H9 (cell line): ENCODE measurements around the gene SLC9A9. TPM values are rescaled to one million over a fixed set of nuclear protein-coding genes. Genes with fewer than 3 reads are reported as not detected.

ENCODE experiments used
- DNase-seq: peaks from one replicate; pipeline ENCODE4 v3.0.0-alpha.2; 2017
- H2AFZ ChIP-seq: one replicate; pipeline ENCODE4 v1.6.1; 2013; ENCODE audit warnings: mild to moderate bottlenecking, low read length, control low read depth, moderate library complexity
- H2AK5ac ChIP-seq: 2 replicates; pipeline ENCODE4 v1.6.1; 2013; ENCODE audit warnings: low read length, control low read depth, mixed read lengths; ENCODE audit not compliant: insufficient read length
- H2BK120ac ChIP-seq: one replicate; pipeline ENCODE4 v1.6.1; 2013; ENCODE audit warnings: low read depth, mild to moderate bottlenecking, low read length, control low read depth, inconsistent platforms; ENCODE audit not compliant: poor library complexity, severe bottlenecking
- H2BK12ac ChIP-seq: 2 replicates; pipeline ENCODE4 v1.6.1; 2013; ENCODE audit warnings: low read length, control low read depth, mixed read lengths, low read depth; ENCODE audit not compliant: insufficient read length
- H2BK15ac ChIP-seq: 2 replicates; pipeline ENCODE4 v1.6.1; 2013; ENCODE audit warnings: low read depth, low read length, control low read depth
- H2BK20ac ChIP-seq: one replicate; pipeline ENCODE4 v1.6.1; 2013; ENCODE audit warnings: low read depth, mild to moderate bottlenecking, low read length, control low read depth, inconsistent platforms; ENCODE audit not compliant: poor library complexity, severe bottlenecking
- H2BK5ac ChIP-seq: 2 replicates; pipeline ENCODE4 v1.6.1; 2013; ENCODE audit warnings: low read length, control low read depth, mixed read lengths; ENCODE audit not compliant: insufficient read length
- H3K14ac ChIP-seq: 2 replicates; pipeline ENCODE4 v1.6.1; 2013; ENCODE audit warnings: low read length, control low read depth; ENCODE audit not compliant: insufficient read depth
- H3K18ac ChIP-seq: 2 replicates; pipeline ENCODE4 v1.6.1; 2013; ENCODE audit warnings: low read depth, mild to moderate bottlenecking, mixed read lengths, low read length, control low read depth; ENCODE audit not compliant: insufficient read length
- H3K23ac ChIP-seq: 2 replicates; pipeline ENCODE4 v1.6.1; 2013; ENCODE audit warnings: low read length, control low read depth, mixed read lengths, low read depth; ENCODE audit not compliant: insufficient read length
- H3K23me2 ChIP-seq: 2 replicates; pipeline ENCODE4 v1.6.1; 2013; ENCODE audit warnings: low read depth, mild to moderate bottlenecking, mixed read lengths, low read length, control low read depth; ENCODE audit not compliant: insufficient read length, poor library complexity, severe bottlenecking
- H3K27ac ChIP-seq: 2 replicates; pipeline ENCODE4 v1.5.1; 2013; ENCODE audit warnings: low read length, control low read depth, mixed read lengths, low read depth; ENCODE audit not compliant: insufficient read length
- H3K27me3 ChIP-seq: 2 replicates; pipeline ENCODE4 v1.6.1; 2013; ENCODE audit warnings: low read length, control low read depth, inconsistent platforms; ENCODE audit not compliant: insufficient read depth
- H3K4ac ChIP-seq: 2 replicates; pipeline ENCODE4 v1.6.1; 2013; ENCODE audit warnings: low read depth, mild to moderate bottlenecking, control low read depth, inconsistent platforms, low read length, moderate library complexity
- H3K4me1 ChIP-seq: 2 replicates; pipeline ENCODE4 v1.6.1; 2013; ENCODE audit warnings: low read length, control low read depth, inconsistent platforms; ENCODE audit not compliant: insufficient read depth
- H3K4me2 ChIP-seq: 2 replicates; pipeline ENCODE4 v1.6.1; 2013; ENCODE audit warnings: low read length, control low read depth, mixed read lengths; ENCODE audit not compliant: insufficient read length, insufficient read depth
- H3K56ac ChIP-seq: 2 replicates; pipeline ENCODE4 v1.6.1; 2013; ENCODE audit warnings: low read depth, mild to moderate bottlenecking, mixed read lengths, low read length, control low read depth; ENCODE audit not compliant: insufficient read length
- H3K79me1 ChIP-seq: 2 replicates; pipeline ENCODE4 v1.6.1; 2013; ENCODE audit warnings: low read depth, mild to moderate bottlenecking, moderate library complexity, low read length, control low read depth, inconsistent platforms; ENCODE audit not compliant: insufficient read depth, poor library complexity, severe bottlenecking
- H3K79me2 ChIP-seq: 2 replicates; pipeline ENCODE4 v1.6.1; 2013; ENCODE audit warnings: low read length, control low read depth, inconsistent platforms; ENCODE audit not compliant: insufficient read depth
- H3K9ac ChIP-seq: 2 replicates; pipeline ENCODE4 v1.6.1; 2013; ENCODE audit warnings: low read length, control low read depth, mixed read lengths; ENCODE audit not compliant: insufficient read length; ENCODE audit errors: extremely low read depth
- H3K9me3 ChIP-seq: one replicate; pipeline ENCODE4 v1.6.1; 2013; ENCODE audit warnings: low read depth, low read length, inconsistent platforms; ENCODE audit not compliant: control insufficient read depth
- H3T11ph ChIP-seq: one replicate; pipeline ENCODE4 v1.6.1; 2013; ENCODE audit warnings: mild to moderate bottlenecking, low read length, control low read depth, inconsistent platforms
- H4K20me1 ChIP-seq: one replicate; pipeline ENCODE4 v1.6.1; 2013; ENCODE audit not compliant: control insufficient read depth, insufficient read length, insufficient read depth
- H4K5ac ChIP-seq: 2 replicates; pipeline ENCODE4 v1.6.1; 2013; ENCODE audit warnings: low read depth, mild to moderate bottlenecking, mixed read lengths, low read length, control low read depth; ENCODE audit not compliant: insufficient read length
- H4K8ac ChIP-seq: replicated peaks from 2 replicates; pipeline ENCODE4 v1.6.1; 2013; ENCODE audit warnings: low read length, control low read depth, mixed read lengths, low read depth; ENCODE audit not compliant: insufficient read length
- H4K91ac ChIP-seq: 2 replicates; pipeline ENCODE4 v1.6.1; 2013; ENCODE audit warnings: low read depth, mild to moderate bottlenecking, moderate library complexity, mixed read lengths, low read length, control low read depth; ENCODE audit not compliant: insufficient read length
- H3K27ac Mint-ChIP-seq, 3 experiments: 2 replicates in 2 of 3; 3 replicates in 1 of 3; pipeline ENCODE4 v1.8.0; 2020 to 2021; ENCODE audit warnings: mixed read lengths in 3 of 3, mild to moderate bottlenecking in 1 of 3, moderate library complexity in 1 of 3
- H3K27me3 Mint-ChIP-seq: 2 replicates; pipeline ENCODE4 v1.8.0; 2021; ENCODE audit warnings: low read depth, mild to moderate bottlenecking, moderate library complexity, mixed read lengths
- H3K36me3 Mint-ChIP-seq, 3 experiments: 2 replicates in 2 of 3; 3 replicates in 1 of 3; pipeline ENCODE4 v1.8.0; 2020 to 2021; ENCODE audit warnings: low read depth in 3 of 3, mixed read lengths in 3 of 3; ENCODE audit not compliant: insufficient read depth in 1 of 3
- H3K4me1 Mint-ChIP-seq, 2 experiments: 2 replicates each; pipeline ENCODE4 v1.8.0; 2020; ENCODE audit warnings: mixed read lengths in 2 of 2
- H3K4me3 Mint-ChIP-seq, 2 experiments: 2 replicates in 1 of 2; 3 replicates in 1 of 2; pipeline ENCODE4 v1.8.0; 2020 to 2021; ENCODE audit warnings: mild to moderate bottlenecking in 2 of 2, mixed read lengths in 2 of 2, moderate library complexity in 1 of 2
- H3K9me3 Mint-ChIP-seq, 2 experiments: 2 replicates in 1 of 2; 3 replicates in 1 of 2; pipeline ENCODE4 v1.8.0; 2020; ENCODE audit warnings: mild to moderate bottlenecking in 2 of 2, mixed read lengths in 2 of 2, moderate library complexity in 1 of 2
- WGBS: extraction: QIAGEN DNeasy Blood & Tissue Kit; methylation state at CpG from one replicate; pipeline ENCODE4 v1.1.7; 2013; ENCODE audit warnings: missing lambda C conversion rate, low lambda C conversion rate, mixed read lengths; ENCODE audit not compliant: insufficient read length; ENCODE audit errors: extremely low coverage; 5-methylcytosine and 5-hydroxymethylcytosine counted together
- total RNA-seq: library from RNA; stranded (reverse); gene quantifications from 2 replicates; pipeline ENCODE4 v1.2.1, GENCODE V29; 2021
- TF ChIP-seq, protein P1 (sequence below): fragments of 200-600 bp; sonication (generic); conservative IDR thresholded peaks from 3 replicates; pipeline ENCODE4 v1.8.0; 2021; ENCODE audit warnings: antibody characterized with exemption, mild to moderate bottlenecking

SLC9A9 gene
- total RNA-seq, 1 experiment from 2014 or later: 0.35 TPM

DNA sequence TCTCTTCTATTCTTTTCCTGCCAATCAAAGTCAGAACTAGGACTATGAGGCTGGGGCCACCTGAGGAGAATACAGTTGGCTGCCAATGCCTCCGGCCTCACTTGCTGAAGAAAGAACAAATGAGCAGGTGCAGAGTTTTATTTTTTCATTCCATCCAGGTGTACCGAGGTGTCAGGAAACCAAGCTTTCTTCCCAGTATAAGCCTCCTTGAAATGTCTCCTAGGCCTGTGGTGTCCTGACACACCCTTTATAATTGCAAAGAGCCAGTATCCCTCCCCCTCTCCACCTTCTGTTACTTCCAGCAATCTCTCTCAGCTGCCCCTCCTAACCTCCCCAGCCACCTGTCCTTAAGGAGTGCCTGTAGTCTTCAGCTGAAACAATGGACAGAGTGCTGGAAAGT lies 127.9 kb downstream of the SLC9A9 start:
- Histone ChIP-seq H3K27ac (no peak overlapping the region), H3K9me3 (no peaks in the 10 kb centered on the region), H4K5ac (no peak overlapping the region), H4K8ac (no peak overlapping the region), H3K4me1 (no peaks in the 10 kb centered on the region), H4K91ac (no peak overlapping the region), H2AK5ac (no peak overlapping the region), H3K9ac (no peak overlapping the region), H3K23ac (no peak overlapping the region), H2AFZ (no peak overlapping the region), H2BK120ac (no peak overlapping the region), H4K20me1 (no peaks in the 10 kb centered on the region), H3T11ph (no peak overlapping the region), H3K14ac (no peak overlapping the region), H3K23me2 (no peaks in the 10 kb centered on the region), H3K27me3 (no peaks in the 10 kb centered on the region), H3K79me1 (no peaks in the 10 kb centered on the region), H2BK15ac (no peak overlapping the region), H2BK5ac (no peak overlapping the region), H3K79me2 (no peaks in the 10 kb centered on the region), H2BK12ac (no peak overlapping the region), H2BK20ac (no peak overlapping the region), H3K4me2 (no peak overlapping the region), H3K4ac (no peak overlapping the region), H3K18ac (no peak overlapping the region), H3K56ac (no peak overlapping the region)
- no peak for DNase-seq
- no peak overlapping the region for H3K4me3 Mint-ChIP-seq
- no CpG with 5 or more reads among the region's 2 CpGs for WGBS
- TF ChIP-seq, protein P1, sequence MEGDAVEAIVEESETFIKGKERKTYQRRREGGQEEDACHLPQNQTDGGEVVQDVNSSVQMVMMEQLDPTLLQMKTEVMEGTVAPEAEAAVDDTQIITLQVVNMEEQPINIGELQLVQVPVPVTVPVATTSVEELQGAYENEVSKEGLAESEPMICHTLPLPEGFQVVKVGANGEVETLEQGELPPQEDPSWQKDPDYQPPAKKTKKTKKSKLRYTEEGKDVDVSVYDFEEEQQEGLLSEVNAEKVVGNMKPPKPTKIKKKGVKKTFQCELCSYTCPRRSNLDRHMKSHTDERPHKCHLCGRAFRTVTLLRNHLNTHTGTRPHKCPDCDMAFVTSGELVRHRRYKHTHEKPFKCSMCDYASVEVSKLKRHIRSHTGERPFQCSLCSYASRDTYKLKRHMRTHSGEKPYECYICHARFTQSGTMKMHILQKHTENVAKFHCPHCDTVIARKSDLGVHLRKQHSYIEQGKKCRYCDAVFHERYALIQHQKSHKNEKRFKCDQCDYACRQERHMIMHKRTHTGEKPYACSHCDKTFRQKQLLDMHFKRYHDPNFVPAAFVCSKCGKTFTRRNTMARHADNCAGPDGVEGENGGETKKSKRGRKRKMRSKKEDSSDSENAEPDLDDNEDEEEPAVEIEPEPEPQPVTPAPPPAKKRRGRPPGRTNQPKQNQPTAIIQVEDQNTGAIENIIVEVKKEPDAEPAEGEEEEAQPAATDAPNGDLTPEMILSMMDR: no peak
- no peak overlapping the region; a peak in 1 of 7 replicates for H3K27ac Mint-ChIP-seq
- no peaks in the 10 kb centered on the region for H3K27me3 Mint-ChIP-seq
- peaks cover 0 to 4% (median 0%) of the 10 kb centered on the region in 3 experiments; a peak in 1 of 7 replicates for H3K36me3 Mint-ChIP-seq
- H3K4me1 Mint-ChIP-seq: peaks cover 2 to 9% of the 10 kb centered on the region in 2 experiments; a peak in 3 of 4 replicates
- H3K9me3 Mint-ChIP-seq: peaks cover 0 to 3% of the 10 kb centered on the region in 2 experiments; a peak in 1 of 5 replicates
